Measurements from ENCODE around the gene OR2A5.
"Not testable (repeated sequence)": the region's sequence is repeated elsewhere in the genome, so short reads cannot be mapped to it uniquely, and the experiment has no call there.

Gene OR2A5

GRCh38 chr7:144010061-144010460 is 38.7 kb upstream of the OR2A5 start:
- H3K27me3 ChIP-seq (replicated peaks in 2 of 5; ENCODE audit: control insufficient read depth in 4 of 5, insufficient read depth in 5 of 5, low read length in 4 of 5); H3K36me3 ChIP-seq (ENCODE audit: control insufficient read depth in 4 of 4, insufficient read depth in 4 of 4, low read length in 3 of 4); POLR2A ChIA-PET; H3K4me3 ChIP-seq (ENCODE audit: control insufficient read depth in 1 of 7, extremely low read depth in 1 of 7, insufficient read depth in 4 of 7, low read depth in 2 of 7, low read length in 6 of 7); H3K4me1 ChIP-seq (ENCODE audit: control extremely low read depth in 1 of 4, control insufficient read depth in 4 of 4, insufficient read depth in 4 of 4, low read length in 3 of 4); CTCF ChIA-PET; H3K27ac ChIP-seq (ENCODE audit: insufficient read depth in 1 of 2, low read depth in 1 of 2, low read length in 2 of 2, poor library complexity in 1 of 2, severe bottlenecking in 2 of 2): not testable (repeated sequence)
- peaks cover 1 to 15% (median 11%) of the 10 kb centered on the region in 5 experiments for H3K9me3 ChIP-seq (ENCODE audit: control extremely low read depth in 1 of 5, control insufficient read depth in 4 of 5, insufficient read depth in 2 of 5, low read depth in 1 of 5, low read length in 4 of 5)
- DNase-seq, result peak in 2 of 3 donors; percentile 2 to 22

DNA sequence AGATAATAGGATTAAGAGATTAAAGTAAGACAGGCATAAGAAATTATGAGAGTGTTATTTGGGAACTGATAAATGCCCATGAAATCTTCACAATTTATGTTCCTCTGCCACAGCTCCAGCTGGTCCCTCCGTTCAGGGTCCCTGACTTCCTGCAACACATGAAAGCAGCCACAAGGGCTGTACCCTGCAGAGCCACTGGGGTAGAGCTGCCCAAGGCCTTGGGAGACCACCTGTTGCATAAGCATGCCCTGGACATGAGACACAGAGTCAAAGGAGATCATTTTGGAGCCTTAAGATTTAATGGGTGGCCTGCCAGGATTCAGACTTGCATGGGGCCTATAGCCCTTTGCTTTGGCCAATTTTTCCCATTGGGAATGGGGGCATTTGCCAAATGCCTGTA is 37.9 kb upstream of the OR2A5 start:
- peaks cover 1 to 15% (median 11%) of the 10 kb centered on the region in 5 experiments for H3K9me3 ChIP-seq (ENCODE audit: control extremely low read depth in 1 of 5, control insufficient read depth in 4 of 5, insufficient read depth in 2 of 5, low read depth in 1 of 5, low read length in 4 of 5)
- CTCF ChIA-PET; H3K27me3 ChIP-seq (replicated peaks in 2 of 5; ENCODE audit: control insufficient read depth in 4 of 5, insufficient read depth in 5 of 5, low read length in 4 of 5); H3K36me3 ChIP-seq (ENCODE audit: control insufficient read depth in 4 of 4, insufficient read depth in 4 of 4, low read length in 3 of 4); H3K4me3 ChIP-seq (ENCODE audit: control insufficient read depth in 1 of 7, extremely low read depth in 1 of 7, insufficient read depth in 4 of 7, low read depth in 2 of 7, low read length in 6 of 7); H3K27ac ChIP-seq (ENCODE audit: insufficient read depth in 1 of 2, low read depth in 1 of 2, low read length in 2 of 2, poor library complexity in 1 of 2, severe bottlenecking in 2 of 2); H3K4me1 ChIP-seq (ENCODE audit: control extremely low read depth in 1 of 4, control insufficient read depth in 4 of 4, insufficient read depth in 4 of 4, low read length in 3 of 4); POLR2A ChIA-PET; DNase-seq: not testable (repeated sequence)
- WGBS (ENCODE audit: insufficient coverage), result 92% methylated on average over 1 of the region's 1 CpG

- Histone ChIP-seq H3K36me3 (ENCODE audit: control insufficient read depth in 4 of 4, insufficient read depth in 4 of 4, low read length in 3 of 4) (no peaks in the 10 kb centered on the region), H3K9me3 (ENCODE audit: control extremely low read depth in 1 of 5, control insufficient read depth in 4 of 5, insufficient read depth in 2 of 5, low read depth in 1 of 5, low read length in 4 of 5) (peaks cover 1 to 15% (median 11%) of the 10 kb centered on the region in 5 experiments), H3K4me3 (ENCODE audit: control insufficient read depth in 1 of 7, extremely low read depth in 1 of 7, insufficient read depth in 4 of 7, low read depth in 2 of 7, low read length in 6 of 7) (no peak overlapping the region), H3K27me3 (replicated peaks in 2 of 5; ENCODE audit: control insufficient read depth in 4 of 5, insufficient read depth in 5 of 5, low read length in 4 of 5) (no peaks in the 10 kb centered on the region), H3K4me1 (ENCODE audit: control extremely low read depth in 1 of 4, control insufficient read depth in 4 of 4, insufficient read depth in 4 of 4, low read length in 3 of 4) (no peaks in the 10 kb centered on the region), H3K27ac (ENCODE audit: insufficient read depth in 1 of 2, low read depth in 1 of 2, low read length in 2 of 2, poor library complexity in 1 of 2, severe bottlenecking in 2 of 2) (no peak overlapping the region)
- ChIA-PET POLR2A (no interaction called here), CTCF (interaction anchor here (1.0 kb wide), 1 partner anchor 10 kb away, joined by 3 read pairs; no protein-coding TSS in a partner anchor)
- DNase-seq, result no peak
- WGBS (ENCODE audit: insufficient coverage), result 87% methylated on average over 5 of the region's 5 CpGs
Observed at GRCh38 chr7:144011458-144012230, 37.1 kb upstream of the OR2A5 start.

DNA sequence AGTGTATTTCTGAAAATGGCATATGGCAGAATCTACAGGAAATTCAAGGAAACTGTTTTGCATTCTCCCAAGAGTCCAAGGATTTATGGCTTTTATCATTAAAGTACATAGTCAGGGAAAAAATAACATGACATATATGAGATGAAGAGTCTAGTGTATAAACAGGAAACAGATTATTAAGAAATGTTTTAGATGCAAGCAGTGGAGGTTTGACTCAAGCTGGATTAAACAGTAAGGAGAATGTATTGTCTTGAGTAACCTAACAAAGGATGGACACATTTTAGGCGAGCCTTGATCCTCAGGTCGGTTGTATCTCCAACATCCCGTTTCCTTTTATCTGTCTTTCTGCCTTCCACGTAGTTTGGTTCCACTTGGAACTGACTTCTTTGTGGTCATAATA is 30.7 kb upstream of the OR2A5 start:
- no peak overlapping the region for H3K27ac ChIP-seq (ENCODE audit: insufficient read depth in 1 of 2, low read depth in 1 of 2, low read length in 2 of 2, poor library complexity in 1 of 2, severe bottlenecking in 2 of 2)
- no peaks in the 10 kb centered on the region for H3K36me3 ChIP-seq (ENCODE audit: control insufficient read depth in 4 of 4, insufficient read depth in 4 of 4, low read length in 3 of 4)
- CTCF ChIA-PET, result no interaction called here
- H3K9me3 ChIP-seq (ENCODE audit: control extremely low read depth in 1 of 5, control insufficient read depth in 4 of 5, insufficient read depth in 2 of 5, low read depth in 1 of 5, low read length in 4 of 5), result peaks cover 0 to 1% (median 0%) of the 10 kb centered on the region in 5 experiments
- WGBS (ENCODE audit: insufficient coverage), result 82% methylated on average over 4 of the region's 4 CpGs
- POLR2A ChIA-PET, result no interaction called here
- no peaks in the 10 kb centered on the region for H3K27me3 ChIP-seq (replicated peaks in 2 of 5; ENCODE audit: control insufficient read depth in 4 of 5, insufficient read depth in 5 of 5, low read length in 4 of 5)
- DNase-seq, result no peak
- no peaks in the 10 kb centered on the region for H3K4me1 ChIP-seq (ENCODE audit: control extremely low read depth in 1 of 4, control insufficient read depth in 4 of 4, insufficient read depth in 4 of 4, low read length in 3 of 4)
- H3K4me3 ChIP-seq (ENCODE audit: control insufficient read depth in 1 of 7, extremely low read depth in 1 of 7, insufficient read depth in 4 of 7, low read depth in 2 of 7, low read length in 6 of 7), result no peak overlapping the region

DNA sequence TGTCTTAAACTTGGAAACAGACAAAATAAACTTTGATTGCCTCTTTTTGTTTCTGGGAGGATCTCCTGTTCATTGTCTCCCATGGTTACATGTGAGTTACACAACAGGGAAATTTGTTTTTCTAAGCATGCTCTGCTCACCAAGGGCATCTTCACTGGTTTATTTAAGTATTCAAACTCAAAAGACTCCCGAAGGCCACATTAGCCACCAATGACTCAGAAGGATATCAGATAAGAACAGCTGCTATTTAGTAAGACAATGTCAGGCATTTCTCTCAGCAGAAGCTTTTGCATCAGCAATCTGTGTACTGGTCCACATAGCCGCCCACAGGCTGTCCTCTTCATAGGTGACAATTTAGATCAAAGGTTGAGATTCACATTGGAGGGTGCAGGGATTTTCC is 29.3 kb upstream of the OR2A5 start:
- Histone ChIP-seq H3K27ac (ENCODE audit: insufficient read depth in 1 of 2, low read depth in 1 of 2, low read length in 2 of 2, poor library complexity in 1 of 2, severe bottlenecking in 2 of 2) (no peak overlapping the region), H3K27me3 (replicated peaks in 2 of 5; ENCODE audit: control insufficient read depth in 4 of 5, insufficient read depth in 5 of 5, low read length in 4 of 5) (no peaks in the 10 kb centered on the region)
- CTCF ChIA-PET, result no interaction called here

GRCh38 chr7:144020340-144020739 is 28.4 kb upstream of the OR2A5 start:
- H3K9me3 ChIP-seq (ENCODE audit: control extremely low read depth in 1 of 5, control insufficient read depth in 4 of 5, insufficient read depth in 2 of 5, low read depth in 1 of 5, low read length in 4 of 5), result no peaks in the 10 kb centered on the region
- no peaks in the 10 kb centered on the region for H3K4me1 ChIP-seq (ENCODE audit: control extremely low read depth in 1 of 4, control insufficient read depth in 4 of 4, insufficient read depth in 4 of 4, low read length in 3 of 4)
- ChIA-PET CTCF (no interaction called here), POLR2A (no interaction called here)
- no peak for DNase-seq
- H3K36me3 ChIP-seq (ENCODE audit: control insufficient read depth in 4 of 4, insufficient read depth in 4 of 4, low read length in 3 of 4), result no peaks in the 10 kb centered on the region
- no peaks in the 10 kb centered on the region for H3K27me3 ChIP-seq (replicated peaks in 2 of 5; ENCODE audit: control insufficient read depth in 4 of 5, insufficient read depth in 5 of 5, low read length in 4 of 5)
- no peak overlapping the region for H3K4me3 ChIP-seq (ENCODE audit: control insufficient read depth in 1 of 7, extremely low read depth in 1 of 7, insufficient read depth in 4 of 7, low read depth in 2 of 7, low read length in 6 of 7)
- no peak overlapping the region for H3K27ac ChIP-seq (ENCODE audit: insufficient read depth in 1 of 2, low read depth in 1 of 2, low read length in 2 of 2, poor library complexity in 1 of 2, severe bottlenecking in 2 of 2)
- WGBS (ENCODE audit: insufficient coverage), result 85% methylated on average over 3 of the region's 3 CpGs

More for the DNA sequence above, 29.3 kb upstream of the OR2A5 start:
- 79% methylated on average over 2 of the region's 2 CpGs for WGBS (ENCODE audit: insufficient coverage)
- peak in 2 of 3 donors; percentile 32 to 53 for DNase-seq
- Histone ChIP-seq H3K4me1 (ENCODE audit: control extremely low read depth in 1 of 4, control insufficient read depth in 4 of 4, insufficient read depth in 4 of 4, low read length in 3 of 4) (no peaks in the 10 kb centered on the region), H3K4me3 (ENCODE audit: control insufficient read depth in 1 of 7, extremely low read depth in 1 of 7, insufficient read depth in 4 of 7, low read depth in 2 of 7, low read length in 6 of 7) (no peak overlapping the region), H3K9me3 (ENCODE audit: control extremely low read depth in 1 of 5, control insufficient read depth in 4 of 5, insufficient read depth in 2 of 5, low read depth in 1 of 5, low read length in 4 of 5) (no peaks in the 10 kb centered on the region), H3K36me3 (ENCODE audit: control insufficient read depth in 4 of 4, insufficient read depth in 4 of 4, low read length in 3 of 4) (no peaks in the 10 kb centered on the region)
- POLR2A ChIA-PET, result no interaction called here

- CTCF ChIA-PET, result interaction anchor here (1.3 kb wide), 1 partner anchor 10 kb away, joined by 3 read pairs; no protein-coding TSS in a partner anchor
- POLR2A ChIA-PET, result no interaction called here
Observed at GRCh38 chr7:144022169-144022568, 26.6 kb upstream of the OR2A5 start.

More at GRCh38 chr7:144022169-144022568, 26.6 kb upstream of the OR2A5 start:
- Histone ChIP-seq H3K27ac (ENCODE audit: insufficient read depth in 1 of 2, low read depth in 1 of 2, low read length in 2 of 2, poor library complexity in 1 of 2, severe bottlenecking in 2 of 2) (no peak overlapping the region), H3K36me3 (ENCODE audit: control insufficient read depth in 4 of 4, insufficient read depth in 4 of 4, low read length in 3 of 4) (no peaks in the 10 kb centered on the region), H3K4me1 (ENCODE audit: control extremely low read depth in 1 of 4, control insufficient read depth in 4 of 4, insufficient read depth in 4 of 4, low read length in 3 of 4) (no peaks in the 10 kb centered on the region), H3K9me3 (ENCODE audit: control extremely low read depth in 1 of 5, control insufficient read depth in 4 of 5, insufficient read depth in 2 of 5, low read depth in 1 of 5, low read length in 4 of 5) (no peaks in the 10 kb centered on the region), H3K4me3 (ENCODE audit: control insufficient read depth in 1 of 7, extremely low read depth in 1 of 7, insufficient read depth in 4 of 7, low read depth in 2 of 7, low read length in 6 of 7) (no peak overlapping the region), H3K27me3 (replicated peaks in 2 of 5; ENCODE audit: control insufficient read depth in 4 of 5, insufficient read depth in 5 of 5, low read length in 4 of 5) (no peaks in the 10 kb centered on the region)
- DNase-seq, result no peak
